HepG2 (cell line): ENCODE data around the gene PCGF5. TPM values are rescaled to one million over a fixed set of nuclear protein-coding genes. Genes with fewer than 3 reads are reported as not detected.

Experiments
- ARHGAP35 ChIP-seq: sonication (generic); formaldehyde crosslinking; IDR thresholded peaks from 2 replicates; pipeline ENCODE4 v1.9.0; 2022; ENCODE audit warnings: mild to moderate bottlenecking, inconsistent platforms, moderate library complexity, missing genetic modification reagents, borderline replicate concordance
- BHLHE40 ChIP-seq: IDR thresholded peaks from 2 replicates; pipeline ENCODE4 v1.6.1; 2011; ENCODE audit warnings: low read length, improper control_type of control experiment
- CBX1 ChIP-seq: IDR thresholded peaks from one replicate; pipeline ENCODE4 v1.6.1; 2016; ENCODE audit warnings: antibody characterized with exemption, low read depth
- CCDC6 ChIP-seq: sonication (generic); formaldehyde crosslinking; IDR thresholded peaks from 2 replicates; pipeline ENCODE4 v1.8.1; 2022; ENCODE audit warnings: mild to moderate bottlenecking, missing genetic modification reagents, moderate library complexity
- CHD4 ChIP-seq: fragments of 200-600 bp; sonication (generic); IDR thresholded peaks from 2 replicates; pipeline ENCODE4 v1.7.0; 2017; ENCODE audit warnings: mild to moderate bottlenecking, low read length, borderline replicate concordance
- FOXC1 ChIP-seq: sonication (generic); formaldehyde crosslinking; IDR thresholded peaks from 2 replicates; pipeline ENCODE4 v1.8.0; 2022; ENCODE audit warnings: mild to moderate bottlenecking, missing genetic modification reagents, borderline replicate concordance
- NONO ChIP-seq, 2 experiments: fragments of 450-650 bp in 1 of 2; sonication (generic) in 1 of 2; formaldehyde crosslinking in 1 of 2; IDR thresholded peaks in 1 of 2; conservative IDR thresholded peaks in 1 of 2; 2 replicates each; pipeline versions ENCODE4 v1.6.1 to v1.8.0; 2017 to 2022; ENCODE audit warnings: mild to moderate bottlenecking in 1 of 2, missing genetic modification reagents in 1 of 2, moderate library complexity in 1 of 2
- TCF7L2 ChIP-seq: IDR thresholded peaks from 2 replicates; pipeline ENCODE4 v1.6.1; 2011; ENCODE audit warnings: mild to moderate bottlenecking, low read depth, low read length, moderate library complexity
- ZFP82 ChIP-seq: sonication (generic); formaldehyde crosslinking; IDR thresholded peaks from 2 replicates; pipeline ENCODE4 v1.5.1; 2020; ENCODE audit warnings: mild to moderate bottlenecking, missing genetic modification reagents, borderline replicate concordance
- ZNF558 ChIP-seq: sonication (generic); formaldehyde crosslinking; IDR thresholded peaks from 2 replicates; pipeline ENCODE4 v1.9.0; 2022; ENCODE audit warnings: mild to moderate bottlenecking, missing genetic modification reagents, borderline replicate concordance
- ZNF614 ChIP-seq: IDR thresholded peaks from 2 replicates; pipeline ENCODE4 v1.6.1; 2018; ENCODE audit warnings: missing biosample characterization, missing genetic modification reagents, inconsistent platforms, borderline replicate concordance
- ZNF670 ChIP-seq: sonication (generic); formaldehyde crosslinking; IDR thresholded peaks from 2 replicates; pipeline ENCODE4 v1.8.0; 2022; ENCODE audit warnings: mild to moderate bottlenecking, missing genetic modification reagents, borderline replicate concordance
- ZNF773 ChIP-seq: sonication (generic); formaldehyde crosslinking; IDR thresholded peaks from 2 replicates; pipeline ENCODE4 v1.4.0; 2020; ENCODE audit warnings: missing genetic modification reagents, borderline replicate concordance
- polyA plus RNA-seq, 8 experiments: library from polyadenylated mRNA; depleted of rRNA in 3 of 8; stranded (reverse) in 7 of 8; unstranded in 1 of 8; fragments of >200 nt; fragmentation: Illumina TruSeq in 4 of 8; extraction: Trizol in 4 of 8; gene quantifications; 2 replicates each; pipeline versions ENCODE4 v1.2.1 to v1.2.3, GENCODE V29; 2011 to 2016; ENCODE audit warnings: low read depth in 4 of 8, missing spikeins in 1 of 8, mixed read lengths in 1 of 8; ENCODE audit not compliant: insufficient read depth in 1 of 8
- total RNA-seq, 5 experiments: library from RNA; depleted of rRNA; stranded (reverse); fragments of >200 nt; fragmentation: Illumina TruSeq; extraction: Trizol; gene quantifications; 2 replicates each; pipeline ENCODE4 v1.2.3, GENCODE V29; 2016; ENCODE audit warnings: low read depth in 1 of 5
- TF ChIP-seq, protein P1 (sequence below), 2 experiments: IDR thresholded peaks; 2 replicates each; pipeline ENCODE4 v1.6.1; 2011 to 2012; ENCODE audit warnings: low read length in 2 of 2, borderline replicate concordance in 1 of 2, low read depth in 1 of 2, mild to moderate bottlenecking in 1 of 2, moderate library complexity in 1 of 2
- TF ChIP-seq, protein P2 (sequence below): sonication (generic); formaldehyde crosslinking; IDR thresholded peaks from 2 replicates; pipeline ENCODE4 v1.8.1; 2023; ENCODE audit warnings: mild to moderate bottlenecking, inconsistent platforms, moderate library complexity, missing genetic modification reagents, borderline replicate concordance
- TF ChIP-seq, protein P3 (sequence below): sonication (generic); formaldehyde crosslinking; IDR thresholded peaks from 2 replicates; pipeline ENCODE4 v1.9.0; 2021; ENCODE audit warnings: mild to moderate bottlenecking, missing genetic modification reagents

Gene PCGF5
- total and polyA plus RNA-seq, 2 of the 13 experiments (the other 11 are each of a cell fraction or from before 2014, with no cell fraction given), result 61.3 to 138 TPM

DNA sequence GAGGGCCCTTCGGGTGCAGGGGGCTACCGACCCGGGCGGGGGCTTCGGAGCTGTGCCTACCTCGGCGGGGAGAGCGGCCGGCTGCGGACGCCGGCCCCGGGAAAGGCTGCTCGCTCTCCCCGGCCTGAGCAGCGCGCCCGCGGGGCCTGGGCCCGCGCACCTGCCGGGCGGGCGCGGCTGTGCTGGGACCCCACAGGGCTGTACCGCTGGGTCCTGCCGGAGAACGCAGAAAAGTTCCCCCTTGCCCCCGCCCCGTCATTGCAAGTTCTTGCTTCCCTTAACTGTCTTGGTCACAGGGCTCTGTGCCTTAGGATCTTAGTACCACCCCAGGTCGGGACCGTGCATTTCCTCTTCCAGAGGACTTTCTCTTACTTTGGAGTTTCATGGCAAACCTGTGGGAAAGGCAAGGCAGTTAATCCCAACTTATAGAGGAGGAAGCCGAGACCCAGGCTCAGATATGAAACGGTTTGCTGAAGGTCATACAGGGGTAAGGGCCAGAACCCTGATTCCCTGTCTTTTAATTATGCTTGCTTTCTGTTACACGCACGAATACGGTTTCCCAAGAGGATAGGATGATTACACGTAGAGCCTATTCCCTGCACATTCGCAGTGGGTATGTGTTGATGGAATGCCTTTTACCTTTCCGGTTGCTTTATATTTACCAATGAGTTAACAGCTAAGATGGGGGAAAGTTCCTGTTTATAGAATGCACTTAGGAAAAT, 652 bp downstream of the PCGF5 start (continued):
- TF ChIP-seq ZNF558, result no peak
- TF ChIP-seq ZNF614, result no peak
- TF ChIP-seq, protein P1, sequence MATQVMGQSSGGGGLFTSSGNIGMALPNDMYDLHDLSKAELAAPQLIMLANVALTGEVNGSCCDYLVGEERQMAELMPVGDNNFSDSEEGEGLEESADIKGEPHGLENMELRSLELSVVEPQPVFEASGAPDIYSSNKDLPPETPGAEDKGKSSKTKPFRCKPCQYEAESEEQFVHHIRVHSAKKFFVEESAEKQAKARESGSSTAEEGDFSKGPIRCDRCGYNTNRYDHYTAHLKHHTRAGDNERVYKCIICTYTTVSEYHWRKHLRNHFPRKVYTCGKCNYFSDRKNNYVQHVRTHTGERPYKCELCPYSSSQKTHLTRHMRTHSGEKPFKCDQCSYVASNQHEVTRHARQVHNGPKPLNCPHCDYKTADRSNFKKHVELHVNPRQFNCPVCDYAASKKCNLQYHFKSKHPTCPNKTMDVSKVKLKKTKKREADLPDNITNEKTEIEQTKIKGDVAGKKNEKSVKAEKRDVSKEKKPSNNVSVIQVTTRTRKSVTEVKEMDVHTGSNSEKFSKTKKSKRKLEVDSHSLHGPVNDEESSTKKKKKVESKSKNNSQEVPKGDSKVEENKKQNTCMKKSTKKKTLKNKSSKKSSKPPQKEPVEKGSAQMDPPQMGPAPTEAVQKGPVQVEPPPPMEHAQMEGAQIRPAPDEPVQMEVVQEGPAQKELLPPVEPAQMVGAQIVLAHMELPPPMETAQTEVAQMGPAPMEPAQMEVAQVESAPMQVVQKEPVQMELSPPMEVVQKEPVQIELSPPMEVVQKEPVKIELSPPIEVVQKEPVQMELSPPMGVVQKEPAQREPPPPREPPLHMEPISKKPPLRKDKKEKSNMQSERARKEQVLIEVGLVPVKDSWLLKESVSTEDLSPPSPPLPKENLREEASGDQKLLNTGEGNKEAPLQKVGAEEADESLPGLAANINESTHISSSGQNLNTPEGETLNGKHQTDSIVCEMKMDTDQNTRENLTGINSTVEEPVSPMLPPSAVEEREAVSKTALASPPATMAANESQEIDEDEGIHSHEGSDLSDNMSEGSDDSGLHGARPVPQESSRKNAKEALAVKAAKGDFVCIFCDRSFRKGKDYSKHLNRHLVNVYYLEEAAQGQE (IDR thresholded peaks at IDR 0.05; ENCODE audit: borderline replicate concordance in 1 of 2, low read depth in 1 of 2, low read length in 2 of 2), result no peak
- TF ChIP-seq FOXC1, result no peak
- no peak for TF ChIP-seq BHLHE40
- no peak for TF ChIP-seq CBX1
- no peak for TF ChIP-seq ZNF773 (CRISPR knock-in tag)
- TF ChIP-seq, protein P2, sequence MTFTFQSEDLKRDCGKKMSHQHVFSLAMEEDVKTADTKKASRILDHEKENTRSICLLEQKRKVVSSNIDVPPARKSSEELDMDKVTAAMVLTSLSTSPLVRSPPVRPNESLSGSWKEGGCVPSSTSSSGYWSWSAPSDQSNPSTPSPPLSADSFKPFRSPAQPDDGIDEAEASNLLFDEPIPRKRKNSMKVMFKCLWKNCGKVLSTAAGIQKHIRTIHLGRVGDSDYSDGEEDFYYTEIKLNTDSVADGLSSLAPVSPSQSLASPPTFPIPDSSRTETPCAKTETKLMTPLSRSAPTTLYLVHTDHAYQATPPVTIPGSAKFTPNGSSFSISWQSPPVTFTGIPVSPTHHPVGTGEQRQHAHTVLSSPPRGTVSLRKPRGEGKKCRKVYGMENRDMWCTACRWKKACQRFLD (CRISPR knock-in tag), result no peak
- TF ChIP-seq TCF7L2, result no peak
- TF ChIP-seq NONO (IDR thresholded peaks at IDR 0.05), result no peak
- TF ChIP-seq NONO (CRISPR knock-in tag; conservative IDR thresholded peaks at IDR 0.05), result no peak
- TF ChIP-seq, protein P3, sequence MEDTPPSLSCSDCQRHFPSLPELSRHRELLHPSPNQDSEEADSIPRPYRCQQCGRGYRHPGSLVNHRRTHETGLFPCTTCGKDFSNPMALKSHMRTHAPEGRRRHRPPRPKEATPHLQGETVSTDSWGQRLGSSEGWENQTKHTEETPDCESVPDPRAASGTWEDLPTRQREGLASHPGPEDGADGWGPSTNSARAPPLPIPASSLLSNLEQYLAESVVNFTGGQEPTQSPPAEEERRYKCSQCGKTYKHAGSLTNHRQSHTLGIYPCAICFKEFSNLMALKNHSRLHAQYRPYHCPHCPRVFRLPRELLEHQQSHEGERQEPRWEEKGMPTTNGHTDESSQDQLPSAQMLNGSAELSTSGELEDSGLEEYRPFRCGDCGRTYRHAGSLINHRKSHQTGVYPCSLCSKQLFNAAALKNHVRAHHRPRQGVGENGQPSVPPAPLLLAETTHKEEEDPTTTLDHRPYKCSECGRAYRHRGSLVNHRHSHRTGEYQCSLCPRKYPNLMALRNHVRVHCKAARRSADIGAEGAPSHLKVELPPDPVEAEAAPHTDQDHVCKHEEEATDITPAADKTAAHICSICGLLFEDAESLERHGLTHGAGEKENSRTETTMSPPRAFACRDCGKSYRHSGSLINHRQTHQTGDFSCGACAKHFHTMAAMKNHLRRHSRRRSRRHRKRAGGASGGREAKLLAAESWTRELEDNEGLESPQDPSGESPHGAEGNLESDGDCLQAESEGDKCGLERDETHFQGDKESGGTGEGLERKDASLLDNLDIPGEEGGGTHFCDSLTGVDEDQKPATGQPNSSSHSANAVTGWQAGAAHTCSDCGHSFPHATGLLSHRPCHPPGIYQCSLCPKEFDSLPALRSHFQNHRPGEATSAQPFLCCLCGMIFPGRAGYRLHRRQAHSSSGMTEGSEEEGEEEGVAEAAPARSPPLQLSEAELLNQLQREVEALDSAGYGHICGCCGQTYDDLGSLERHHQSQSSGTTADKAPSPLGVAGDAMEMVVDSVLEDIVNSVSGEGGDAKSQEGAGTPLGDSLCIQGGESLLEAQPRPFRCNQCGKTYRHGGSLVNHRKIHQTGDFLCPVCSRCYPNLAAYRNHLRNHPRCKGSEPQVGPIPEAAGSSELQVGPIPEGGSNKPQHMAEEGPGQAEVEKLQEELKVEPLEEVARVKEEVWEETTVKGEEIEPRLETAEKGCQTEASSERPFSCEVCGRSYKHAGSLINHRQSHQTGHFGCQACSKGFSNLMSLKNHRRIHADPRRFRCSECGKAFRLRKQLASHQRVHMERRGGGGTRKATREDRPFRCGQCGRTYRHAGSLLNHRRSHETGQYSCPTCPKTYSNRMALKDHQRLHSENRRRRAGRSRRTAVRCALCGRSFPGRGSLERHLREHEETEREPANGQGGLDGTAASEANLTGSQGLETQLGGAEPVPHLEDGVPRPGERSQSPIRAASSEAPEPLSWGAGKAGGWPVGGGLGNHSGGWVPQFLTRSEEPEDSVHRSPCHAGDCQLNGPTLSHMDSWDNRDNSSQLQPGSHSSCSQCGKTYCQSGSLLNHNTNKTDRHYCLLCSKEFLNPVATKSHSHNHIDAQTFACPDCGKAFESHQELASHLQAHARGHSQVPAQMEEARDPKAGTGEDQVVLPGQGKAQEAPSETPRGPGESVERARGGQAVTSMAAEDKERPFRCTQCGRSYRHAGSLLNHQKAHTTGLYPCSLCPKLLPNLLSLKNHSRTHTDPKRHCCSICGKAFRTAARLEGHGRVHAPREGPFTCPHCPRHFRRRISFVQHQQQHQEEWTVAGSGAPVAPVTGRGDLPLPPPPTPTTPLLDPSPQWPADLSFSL (CRISPR knock-in tag), result no peak
- no peak for TF ChIP-seq ZNF670 (CRISPR knock-in tag)
- no peak for TF ChIP-seq ARHGAP35 (CRISPR knock-in tag)
- no peak for TF ChIP-seq CHD4
- TF ChIP-seq CCDC6 (CRISPR knock-in tag), result peak; percentile 52; the same call in 1 of the 2 replicates
- TF ChIP-seq ZFP82 (CRISPR knock-in tag), result peak; percentile 41; the same call in 1 of the 2 replicates
